ENCODE results near the gene PI3.

DNA sequence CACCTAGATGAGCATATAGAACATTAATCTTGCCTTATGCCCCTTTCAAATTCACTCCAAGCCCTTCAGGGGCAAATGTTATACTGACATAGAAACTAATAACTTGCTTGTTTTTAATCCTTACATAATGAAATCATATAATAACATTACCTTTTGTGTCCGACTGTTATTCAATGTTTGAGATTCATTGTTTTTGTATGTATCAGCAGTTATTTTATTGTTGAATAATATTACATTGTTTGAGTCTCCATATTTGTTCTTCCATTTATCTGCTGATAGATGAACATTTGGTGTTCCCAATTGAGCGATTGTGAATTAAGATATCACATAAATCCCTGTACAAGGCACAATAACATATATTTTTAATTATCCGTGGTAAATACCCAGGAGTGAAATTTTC lies 38.1 kb downstream of the PI3 start:
- TF ChIP-seq, protein P1, sequence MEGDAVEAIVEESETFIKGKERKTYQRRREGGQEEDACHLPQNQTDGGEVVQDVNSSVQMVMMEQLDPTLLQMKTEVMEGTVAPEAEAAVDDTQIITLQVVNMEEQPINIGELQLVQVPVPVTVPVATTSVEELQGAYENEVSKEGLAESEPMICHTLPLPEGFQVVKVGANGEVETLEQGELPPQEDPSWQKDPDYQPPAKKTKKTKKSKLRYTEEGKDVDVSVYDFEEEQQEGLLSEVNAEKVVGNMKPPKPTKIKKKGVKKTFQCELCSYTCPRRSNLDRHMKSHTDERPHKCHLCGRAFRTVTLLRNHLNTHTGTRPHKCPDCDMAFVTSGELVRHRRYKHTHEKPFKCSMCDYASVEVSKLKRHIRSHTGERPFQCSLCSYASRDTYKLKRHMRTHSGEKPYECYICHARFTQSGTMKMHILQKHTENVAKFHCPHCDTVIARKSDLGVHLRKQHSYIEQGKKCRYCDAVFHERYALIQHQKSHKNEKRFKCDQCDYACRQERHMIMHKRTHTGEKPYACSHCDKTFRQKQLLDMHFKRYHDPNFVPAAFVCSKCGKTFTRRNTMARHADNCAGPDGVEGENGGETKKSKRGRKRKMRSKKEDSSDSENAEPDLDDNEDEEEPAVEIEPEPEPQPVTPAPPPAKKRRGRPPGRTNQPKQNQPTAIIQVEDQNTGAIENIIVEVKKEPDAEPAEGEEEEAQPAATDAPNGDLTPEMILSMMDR (conservative IDR thresholded peaks at IDR 0.05 in 1 of 2, IDR thresholded peaks at IDR 0.05 in 1 of 2; ENCODE audit: low read depth in 1 of 2, low read length in 2 of 2): no peak
- TF ChIP-seq EZH2 (IDR thresholded peaks at IDR 0.05; ENCODE audit: low read length, missing control alignments): no peak

Data from fibroblast of lung (primary cell).